ENCODE data around the gene STMP1. TPM values are rescaled to one million over a fixed set of nuclear protein-coding genes. Genes with fewer than 3 reads are reported as not detected.

The STMP1 gene
- total RNA-seq, 1 donor: 18.6 TPM

DNA sequence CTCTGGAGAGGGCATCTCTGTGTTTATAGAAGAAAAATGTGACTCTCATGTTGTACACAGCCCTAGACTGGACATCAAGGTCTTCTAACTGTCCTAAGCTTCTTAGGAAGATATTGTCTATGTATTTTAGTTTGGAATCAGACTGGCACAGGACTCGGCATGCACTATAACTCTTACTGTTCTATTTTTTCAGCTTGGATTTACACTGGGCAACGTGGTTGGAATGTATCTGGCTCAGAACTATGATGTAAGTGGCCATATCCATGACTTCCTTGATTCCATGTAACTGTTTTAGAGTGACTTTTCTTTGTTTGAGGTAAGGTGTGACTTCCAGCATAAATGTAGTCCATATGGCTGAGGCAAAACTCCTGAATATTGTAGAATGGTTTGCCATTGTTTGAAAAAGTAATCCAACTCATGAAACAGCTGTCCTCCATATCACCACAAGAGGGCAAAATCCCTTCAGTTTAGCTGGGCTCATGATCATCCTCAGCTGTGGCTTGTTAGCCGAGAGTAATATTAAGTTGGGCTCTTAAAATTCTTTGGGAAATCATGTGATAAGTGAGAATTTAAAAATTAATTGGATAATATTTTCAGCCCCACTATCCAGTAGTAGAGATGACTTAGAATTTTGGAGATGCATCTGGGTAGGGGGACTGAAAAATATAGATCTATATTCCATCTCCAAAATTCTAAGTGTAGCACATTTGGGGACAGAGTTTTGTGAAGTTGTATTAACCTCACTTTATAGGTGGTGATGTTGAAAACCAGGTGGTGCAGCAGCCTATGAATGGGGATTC lies 10.4 kb downstream of the STMP1 start:
- TF ChIP-seq, protein P1, sequence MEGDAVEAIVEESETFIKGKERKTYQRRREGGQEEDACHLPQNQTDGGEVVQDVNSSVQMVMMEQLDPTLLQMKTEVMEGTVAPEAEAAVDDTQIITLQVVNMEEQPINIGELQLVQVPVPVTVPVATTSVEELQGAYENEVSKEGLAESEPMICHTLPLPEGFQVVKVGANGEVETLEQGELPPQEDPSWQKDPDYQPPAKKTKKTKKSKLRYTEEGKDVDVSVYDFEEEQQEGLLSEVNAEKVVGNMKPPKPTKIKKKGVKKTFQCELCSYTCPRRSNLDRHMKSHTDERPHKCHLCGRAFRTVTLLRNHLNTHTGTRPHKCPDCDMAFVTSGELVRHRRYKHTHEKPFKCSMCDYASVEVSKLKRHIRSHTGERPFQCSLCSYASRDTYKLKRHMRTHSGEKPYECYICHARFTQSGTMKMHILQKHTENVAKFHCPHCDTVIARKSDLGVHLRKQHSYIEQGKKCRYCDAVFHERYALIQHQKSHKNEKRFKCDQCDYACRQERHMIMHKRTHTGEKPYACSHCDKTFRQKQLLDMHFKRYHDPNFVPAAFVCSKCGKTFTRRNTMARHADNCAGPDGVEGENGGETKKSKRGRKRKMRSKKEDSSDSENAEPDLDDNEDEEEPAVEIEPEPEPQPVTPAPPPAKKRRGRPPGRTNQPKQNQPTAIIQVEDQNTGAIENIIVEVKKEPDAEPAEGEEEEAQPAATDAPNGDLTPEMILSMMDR (IDR thresholded peaks at IDR 0.05; ENCODE audit: insufficient read depth, low read depth, low read length): peak; percentile 87
- no peak overlapping the region for H3K4me3 ChIP-seq (ENCODE audit: low read depth, low read length)
- DNase-seq (ENCODE audit: low read depth): peak; percentile 73

DNA sequence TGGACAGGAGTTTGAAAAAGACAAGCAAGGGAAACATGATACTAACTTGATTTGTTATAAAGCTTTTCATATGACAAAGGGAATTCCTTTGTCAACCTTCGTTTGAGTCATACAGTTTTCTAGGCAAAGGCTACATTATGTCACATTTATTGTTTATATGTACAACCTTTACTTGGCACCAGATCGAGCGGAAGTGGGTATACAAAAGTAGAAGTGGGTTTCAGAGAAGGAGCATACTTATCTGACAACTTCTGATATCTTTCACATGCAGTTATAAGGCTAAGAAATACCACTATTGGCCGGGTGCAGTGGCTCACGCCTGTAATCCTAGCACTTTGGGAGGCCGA lies 11.0 kb downstream of the STMP1 start:
- H3K4me3 ChIP-seq (ENCODE audit: low read depth, low read length): no peak overlapping the region
- TF ChIP-seq, protein P1 (IDR thresholded peaks at IDR 0.05; ENCODE audit: insufficient read depth, low read depth, low read length): no peak
- DNase-seq (ENCODE audit: low read depth): peak; percentile 29

DNA sequence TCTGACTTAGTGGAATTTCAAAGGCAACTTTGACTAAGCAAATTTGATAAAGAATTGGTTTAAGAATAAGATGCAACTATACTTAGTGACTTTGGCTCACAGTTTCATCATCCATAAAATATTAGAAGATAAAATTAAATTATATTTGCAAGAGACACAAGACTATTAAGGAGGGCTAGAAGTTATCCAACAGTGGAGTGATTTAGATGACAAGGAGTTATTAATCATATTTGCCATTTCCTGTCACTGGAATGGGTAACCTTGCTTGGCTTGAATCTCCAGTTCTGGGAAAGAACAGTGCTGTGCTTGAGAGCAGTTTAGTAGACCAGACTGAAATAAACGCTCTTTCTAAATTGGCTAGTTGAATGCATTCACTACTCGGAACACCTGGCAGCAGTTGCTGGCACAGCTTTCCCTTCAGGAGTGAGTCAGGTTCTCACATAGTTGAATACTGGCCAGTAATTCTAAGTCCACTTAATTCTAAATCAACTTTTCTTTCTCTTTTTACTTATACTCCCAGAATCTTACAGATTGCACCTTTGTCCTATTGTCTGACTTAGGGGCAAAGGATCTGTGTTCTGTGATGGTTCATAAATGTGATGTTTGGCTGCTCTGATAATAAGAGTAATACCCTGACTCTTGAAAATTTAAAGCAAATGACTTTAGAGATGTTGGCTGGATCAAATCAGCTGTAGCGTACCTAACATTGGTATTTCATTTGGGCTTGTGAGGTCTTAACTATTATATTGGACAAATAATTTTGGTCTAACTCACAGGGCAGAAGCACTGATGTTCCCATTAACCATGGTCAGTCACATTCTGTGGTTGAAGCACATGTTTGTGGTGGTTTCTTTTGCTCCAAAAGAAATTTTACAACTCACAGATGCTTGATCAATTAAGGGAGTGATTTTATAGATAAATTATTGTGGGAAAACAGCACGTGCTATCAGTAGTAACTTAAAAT lies 16.6 kb downstream of the STMP1 start:
- TF ChIP-seq, protein P1 (IDR thresholded peaks at IDR 0.05; ENCODE audit: insufficient read depth, low read depth, low read length): no peak
- DNase-seq (ENCODE audit: low read depth): no peak
- no peak overlapping the region for H3K4me3 ChIP-seq (ENCODE audit: low read depth, low read length)

GRCh38 chr7:135681762-135682161 lies 19.4 kb downstream of the STMP1 start:
- no peak overlapping the region for H3K4me3 ChIP-seq (ENCODE audit: low read depth, low read length)
- DNase-seq (ENCODE audit: low read depth): no peak
- TF ChIP-seq, protein P1 (IDR thresholded peaks at IDR 0.05; ENCODE audit: insufficient read depth, low read depth, low read length): no peak

- TF ChIP-seq, protein P1 (IDR thresholded peaks at IDR 0.05; ENCODE audit: insufficient read depth, low read depth, low read length): no peak
- DNase-seq (ENCODE audit: low read depth): no peak
- no peak overlapping the region for H3K4me3 ChIP-seq (ENCODE audit: low read depth, low read length)
Measured at GRCh38 chr7:135682191-135682590, 19.9 kb downstream of the STMP1 start.

DNA sequence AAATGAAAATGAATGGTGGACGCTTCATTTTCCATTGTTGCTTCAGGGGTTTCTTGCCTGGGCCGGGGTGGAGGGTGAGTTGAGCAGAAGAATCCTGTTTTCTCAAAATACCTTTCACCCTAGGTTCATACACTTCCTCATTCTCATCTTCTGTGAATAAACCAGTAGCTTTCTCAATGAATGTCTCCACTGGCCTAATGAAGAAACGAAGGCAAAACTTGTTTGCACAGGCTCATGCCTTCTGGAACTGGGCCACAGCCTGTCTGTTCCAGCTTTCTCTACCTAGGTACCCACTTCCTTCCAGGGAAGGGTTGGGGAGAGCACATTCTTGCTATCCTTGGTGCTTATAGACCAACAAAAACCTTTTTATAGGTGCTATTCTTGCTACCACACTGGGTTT lies 21.3 kb downstream of the STMP1 start:
- H3K4me3 ChIP-seq (ENCODE audit: low read depth, low read length): no peak overlapping the region
- no peak for DNase-seq (ENCODE audit: low read depth)
- TF ChIP-seq, protein P1 (IDR thresholded peaks at IDR 0.05; ENCODE audit: insufficient read depth, low read depth, low read length): no peak
